HG03520 (cell line): ENCODE measurements around the gene C2CD3.

Experiments
- ATAC-seq: cut with Tn5 transposase; IDR thresholded peaks from one replicate; pipeline ENCODE4 v1.9.1; 2021; ENCODE audit warnings: mild to moderate bottlenecking, moderate library complexity; ENCODE audit not compliant: unreplicated experiment

The C2CD3 gene

DNA sequence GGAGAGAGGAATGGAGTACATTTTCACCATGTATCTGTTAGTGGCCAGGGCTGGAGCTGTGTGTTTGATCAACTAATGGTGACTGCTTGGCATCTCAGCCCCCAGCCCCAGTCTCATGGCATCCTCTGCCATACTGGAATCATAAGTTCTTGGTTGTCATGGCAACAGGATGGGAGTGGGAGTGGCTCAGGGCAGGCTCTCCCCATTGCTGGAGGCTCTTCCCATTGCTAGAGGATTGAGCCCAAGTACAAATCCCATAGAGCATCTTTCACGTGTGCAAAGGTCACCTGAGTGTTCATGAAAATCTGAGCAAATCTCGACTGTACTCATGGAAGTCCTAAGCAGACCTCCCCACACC lies 205.1 kb downstream of the C2CD3 start:
- no peak for ATAC-seq

DNA sequence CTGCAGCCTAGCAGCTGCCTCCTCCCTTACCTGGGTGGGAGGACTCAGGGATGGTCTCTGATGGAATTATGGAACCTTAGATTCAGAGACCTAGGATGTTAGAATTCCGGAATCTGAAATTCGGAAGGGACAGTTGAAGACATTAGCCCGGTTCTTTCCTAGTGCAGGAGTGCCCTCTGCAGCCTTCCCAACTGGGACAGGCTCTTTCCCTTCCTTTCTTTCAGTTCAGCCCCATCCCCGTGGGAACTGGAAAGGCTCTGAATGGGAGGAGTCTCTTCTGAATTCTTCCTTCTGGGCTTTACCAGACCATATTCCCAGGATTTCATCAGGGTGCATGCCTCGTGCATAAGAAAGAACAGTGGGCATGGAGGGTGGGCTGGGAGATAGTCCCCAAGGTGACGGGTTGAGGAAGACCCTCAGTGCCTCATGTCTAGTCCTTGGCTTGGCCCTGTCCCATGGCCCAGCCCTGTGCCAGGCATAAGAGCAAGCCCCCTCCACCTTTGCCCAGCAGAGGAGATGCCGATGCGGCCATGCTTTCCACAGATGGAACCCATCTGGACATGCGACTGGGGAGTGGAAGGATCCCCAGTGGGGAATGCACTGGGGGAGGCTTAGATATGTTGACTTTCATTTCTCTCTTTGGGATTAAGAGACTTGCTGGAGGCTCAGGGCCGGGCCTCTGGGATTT lies 205.6 kb downstream of the C2CD3 start:
- no peak for ATAC-seq

DNA sequence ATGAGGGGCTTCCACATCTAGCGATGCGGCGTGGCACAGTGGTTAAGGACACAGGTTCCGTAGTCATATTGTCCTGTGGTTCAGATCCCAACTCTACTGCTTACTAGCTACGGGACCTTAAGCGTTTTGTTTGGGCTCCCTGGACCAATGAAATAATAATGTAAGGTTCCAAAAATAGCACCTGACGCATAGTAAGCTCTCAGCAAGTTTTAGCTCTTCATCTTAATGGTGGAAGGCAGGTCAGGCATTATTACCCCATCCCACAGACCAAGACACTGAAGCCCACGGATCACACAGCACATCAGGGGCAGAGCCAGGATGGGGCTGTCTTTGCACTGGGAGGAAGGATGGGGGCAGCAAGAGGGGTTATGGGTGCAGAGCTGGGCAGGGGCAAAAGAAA lies 206.9 kb downstream of the C2CD3 start:
- ATAC-seq = no peak
